ENCODE measurements around the gene RADIL. TPM values are rescaled to one million over a fixed set of nuclear protein-coding genes. Genes with fewer than 3 reads are reported as not detected.

RADIL gene
- 1 to 10 TPM; 1.5 to 2.6 (median 2.1) TPM for total RNA-seq

- intact Hi-C loops (cut with DNase I; ENCODE audit: low total_unique reads), result loop anchor here (10.0 kb wide), 1 partner anchor 79 kb away; no protein-coding TSS in a partner anchor
- H3K4me3 ChIP-seq (ENCODE audit: low read depth, poor library complexity, severe bottlenecking), result peak within 1 kb of the TSS; percentile 43
- no peak for TF ChIP-seq CTCF (IDR thresholded peaks at IDR 0.05)
- TF ChIP-seq POLR2A (IDR thresholded peaks at IDR 0.05), result no peak
- DNase-seq (ENCODE audit: low spot score in 2 of 2), result peak; percentile 87 to 98
- WGBS, 2 donors, result 9 to 10% methylated on average over 17 to 22 of the region's 72 CpGs
These were observed at the start of gene RADIL for GRCh38 chr7:4883372-4884144. Gene RADIL (minus strand): TSS chr7:4883716. CDS start chr7:4878139, 5,577 bp downstream.

GRCh38 chr7:4931943-4932342 is 48.4 kb upstream of the RADIL start:
- DNase-seq (ENCODE audit: low spot score in 2 of 2), result no peak
- intact Hi-C loops (cut with DNase I; ENCODE audit: low total_unique reads), result no loop called here
- no peak for TF ChIP-seq POLR2A (IDR thresholded peaks at IDR 0.05)
- TF ChIP-seq CTCF (IDR thresholded peaks at IDR 0.05), result no peak
- 58 to 62% methylated on average over 11 to 12 of the region's 12 CpGs for WGBS, 2 donors
- no peak overlapping the region for H3K4me3 ChIP-seq (ENCODE audit: low read depth, poor library complexity, severe bottlenecking)

GRCh38 chr7:4929005-4929404 is 45.5 kb upstream of the RADIL start:
- 84% methylated on average over 5 to 8 of the region's 8 CpGs for WGBS, 2 donors
- H3K4me3 ChIP-seq (ENCODE audit: low read depth, poor library complexity, severe bottlenecking), result no peak overlapping the region

GRCh38 chr7:4928445-4928844 is 44.9 kb upstream of the RADIL start:
- DNase-seq (ENCODE audit: low spot score in 2 of 2), result no peak
- WGBS, 2 donors, result 80 to 100% methylated on average over 2 of the region's 2 CpGs
- intact Hi-C loops (cut with DNase I; ENCODE audit: low total_unique reads), result no loop called here
- TF ChIP-seq POLR2A (IDR thresholded peaks at IDR 0.05), result no peak
- TF ChIP-seq CTCF (IDR thresholded peaks at IDR 0.05), result no peak
- no peak overlapping the region for H3K4me3 ChIP-seq (ENCODE audit: low read depth, poor library complexity, severe bottlenecking)

More at GRCh38 chr7:4929005-4929404, 45.5 kb upstream of the RADIL start:
- DNase-seq (ENCODE audit: low spot score in 2 of 2), result no peak
- TF ChIP-seq POLR2A (IDR thresholded peaks at IDR 0.05) (no peak), CTCF (IDR thresholded peaks at IDR 0.05) (no peak)
- intact Hi-C loops (cut with DNase I; ENCODE audit: low total_unique reads), result no loop called here

GRCh38 chr7:4919969-4920766 is 36.7 kb upstream of the RADIL start:
- intact Hi-C loops (cut with DNase I; ENCODE audit: low total_unique reads), result no loop called here
- WGBS, 2 donors, result 75 to 80% methylated on average over 18 to 19 of the region's 19 CpGs
- DNase-seq (ENCODE audit: low spot score in 2 of 2), result no peak
- H3K4me3 ChIP-seq (ENCODE audit: low read depth, poor library complexity, severe bottlenecking), result no peak overlapping the region
- TF ChIP-seq POLR2A (IDR thresholded peaks at IDR 0.05) (no peak), CTCF (IDR thresholded peaks at IDR 0.05) (no peak)

All from lower leg skin (tissue), 4 donors.